GM03348 (cell line): ENCODE results near the gene GTF3C4.

ENCODE experiments used
- DNase-seq: peaks from one replicate; pipeline ENCODE4 v3.0.0; 2012; ENCODE audit warnings: low spot score

Gene GTF3C4

GRCh38 chr9:132732326-132733259, 62.3 kb downstream of the GTF3C4 start:
- peak; percentile 31 for DNase-seq

GRCh38 chr9:132733260-132733815, 63.1 kb downstream of the GTF3C4 start:
- DNase-seq: no peak

- no peak for DNase-seq
Observed at GRCh38 chr9:132739710-132740310, 69.5 kb downstream of the GTF3C4 start.

- no peak for DNase-seq
Observed at GRCh38 chr9:132740526-132741309, 70.5 kb downstream of the GTF3C4 start.

- peak; percentile 0 for DNase-seq
Observed at GRCh38 chr9:132742821-132743311, 72.6 kb downstream of the GTF3C4 start.

- peak; percentile 2 for DNase-seq
Observed at GRCh38 chr9:132743931-132744479, 73.7 kb downstream of the GTF3C4 start.
